Vagina (tissue), 2 donors: ENCODE measurements around the gene C9orf152. TPM values are rescaled to one million over a fixed set of nuclear protein-coding genes. Genes with fewer than 3 reads are reported as not detected.

Experiments
- DNase-seq, 2 donors: peaks; one replicate each; pipeline ENCODE4 v3.0.0-alpha.2; 2017; ENCODE audit errors: extremely low spot score in 2 of 2
- H3K27ac ChIP-seq: fragments of 200-600 bp; sonication (generic); one replicate; pipeline ENCODE4 v1.5.1; 2019
- H3K27me3 ChIP-seq: fragments of 200-600 bp; sonication (generic); one replicate; pipeline ENCODE4 v1.5.1; 2019
- H3K36me3 ChIP-seq, 2 donors: fragments of 200-600 bp; sonication (generic); one replicate each; pipeline ENCODE4 v1.5.1; 2017 to 2019
- H3K4me1 ChIP-seq: fragments of 200-600 bp; sonication (generic); one replicate; pipeline ENCODE4 v1.5.1; 2019
- H3K4me3 ChIP-seq, 2 donors: fragments of 200-600 bp; sonication (generic); 1 replicate in 1 of 2; 2 replicates in 1 of 2; pipeline ENCODE4 v1.5.1; 2016 to 2019
- H3K9me3 ChIP-seq: fragments of 200-600 bp; sonication (generic); one replicate; pipeline ENCODE4 v1.5.1; 2019
- CTCF ChIP-seq, 3 experiments: fragments of 450-650 bp in 2 of 3; fragments of 200-600 bp in 1 of 3; sonication (generic) in 1 of 3; IDR thresholded peaks; one replicate each; pipeline ENCODE4 v1.5.1; 2017 to 2019; ENCODE audit warnings: antibody characterized with exemption in 3 of 3, mild to moderate bottlenecking in 2 of 3, moderate library complexity in 2 of 3
- POLR2A ChIP-seq, 2 donors: fragments of 450-650 bp; IDR thresholded peaks; one replicate each; pipeline ENCODE4 v1.6.1; 2017; ENCODE audit warnings: antibody characterized with exemption in 2 of 2, mild to moderate bottlenecking in 2 of 2, moderate library complexity in 2 of 2
- POLR2AphosphoS5 ChIP-seq, 2 donors: sonication (generic); formaldehyde crosslinking; IDR thresholded peaks; one replicate each; pipeline ENCODE4 v1.9.0; 2017; ENCODE audit warnings: antibody characterized with exemption in 2 of 2, mild to moderate bottlenecking in 2 of 2, low read depth in 1 of 2; ENCODE audit not compliant: insufficient read depth in 1 of 2
- intact Hi-C: fragments of 100-400 bp; cut with DNase I; formaldehyde crosslinking; loops from one replicate; pipeline ENCODE4 v1.15.1; 2023
- total RNA-seq: library from RNA; depleted of rRNA; stranded (reverse); fragments of >200 nt; gene quantifications from one replicate; pipeline ENCODE4 v1.2.3, GENCODE V29; 2016

Gene C9orf152
- total RNA-seq, 1 donor from 2014 or later: 0.49 TPM

GRCh38 chr9:110155751-110156150, 52.2 kb downstream of the C9orf152 start:
- Histone ChIP-seq H3K4me3 (no peak overlapping the region), H3K9me3 (no peaks in the 10 kb centered on the region), H3K27ac (no peak overlapping the region), H3K4me1 (peaks cover 37% of the 10 kb centered on the region), H3K27me3 (no peaks in the 10 kb centered on the region), H3K36me3 (no peaks in the 10 kb centered on the region)
- no peak for TF ChIP-seq POLR2AphosphoS5 (IDR thresholded peaks at IDR 0.05; ENCODE audit: insufficient read depth in 1 of 2, low read depth in 1 of 2)
- intact Hi-C loops: loop anchor here (10.0 kb wide), 1 partner anchor 91 kb away; no protein-coding TSS in a partner anchor
- DNase-seq: no peak

GRCh38 chr9:110153431-110153830, 54.5 kb downstream of the C9orf152 start:
- no peak overlapping the region for H3K27ac ChIP-seq

GRCh38 chr9:110152704-110153374, 55.1 kb downstream of the C9orf152 start:
- TF ChIP-seq POLR2AphosphoS5 (IDR thresholded peaks at IDR 0.05; ENCODE audit: insufficient read depth in 1 of 2, low read depth in 1 of 2) (no peak), CTCF (IDR thresholded peaks at IDR 0.05) (peak; percentile 25 to 53 (median 44))
- Histone ChIP-seq H3K9me3 (no peaks in the 10 kb centered on the region), H3K27me3 (no peaks in the 10 kb centered on the region), H3K36me3 (no peaks in the 10 kb centered on the region), H3K27ac (no peak overlapping the region), H3K4me3 (no peak overlapping the region), H3K4me1 (peaks cover 30% of the 10 kb centered on the region)
- DNase-seq: no peak
- intact Hi-C loops: loop anchor here (10.0 kb wide), 1 partner anchor 88 kb away; no protein-coding TSS in a partner anchor

More at GRCh38 chr9:110153431-110153830, 54.5 kb downstream of the C9orf152 start:
- DNase-seq: no peak
- Histone ChIP-seq H3K36me3 (no peaks in the 10 kb centered on the region), H3K4me3 (no peak overlapping the region), H3K4me1 (peaks cover 36% of the 10 kb centered on the region), H3K27me3 (no peaks in the 10 kb centered on the region), H3K9me3 (no peaks in the 10 kb centered on the region)
- no peak for TF ChIP-seq POLR2AphosphoS5 (IDR thresholded peaks at IDR 0.05; ENCODE audit: insufficient read depth in 1 of 2, low read depth in 1 of 2)
- no peak for TF ChIP-seq POLR2A (IDR thresholded peaks at IDR 0.05)
- no peak for TF ChIP-seq CTCF (IDR thresholded peaks at IDR 0.05)
- intact Hi-C loops: loop anchor here (10.0 kb wide), 1 partner anchor 89 kb away; no protein-coding TSS in a partner anchor

Other genes with a start within 250 kb of the C9orf152 start
- gene TXN, start 48.3 kb upstream of the C9orf152 start, total RNA-seq: 162 TPM
- not detected for gene TXNDC8, start 129.7 kb upstream of the C9orf152 start, total RNA-seq